Stimulated activated CD4-positive, alpha-beta T cell treated with anti-CD3 and anti-CD28 coated beads, Interleukin-1b, Interleukin-23, amount 100 ng/mL, for 48 hours (primary cell): ENCODE results near the gene MAP3K8.
"Not testable (repeated sequence)": the region's sequence is repeated elsewhere in the genome, so short reads cannot be mapped to it uniquely, and the experiment has no call there.

Source experiments
- DNase-seq: peaks from one replicate; pipeline ENCODE4 v3.0.0-alpha.2; 2020

Gene MAP3K8

DNA sequence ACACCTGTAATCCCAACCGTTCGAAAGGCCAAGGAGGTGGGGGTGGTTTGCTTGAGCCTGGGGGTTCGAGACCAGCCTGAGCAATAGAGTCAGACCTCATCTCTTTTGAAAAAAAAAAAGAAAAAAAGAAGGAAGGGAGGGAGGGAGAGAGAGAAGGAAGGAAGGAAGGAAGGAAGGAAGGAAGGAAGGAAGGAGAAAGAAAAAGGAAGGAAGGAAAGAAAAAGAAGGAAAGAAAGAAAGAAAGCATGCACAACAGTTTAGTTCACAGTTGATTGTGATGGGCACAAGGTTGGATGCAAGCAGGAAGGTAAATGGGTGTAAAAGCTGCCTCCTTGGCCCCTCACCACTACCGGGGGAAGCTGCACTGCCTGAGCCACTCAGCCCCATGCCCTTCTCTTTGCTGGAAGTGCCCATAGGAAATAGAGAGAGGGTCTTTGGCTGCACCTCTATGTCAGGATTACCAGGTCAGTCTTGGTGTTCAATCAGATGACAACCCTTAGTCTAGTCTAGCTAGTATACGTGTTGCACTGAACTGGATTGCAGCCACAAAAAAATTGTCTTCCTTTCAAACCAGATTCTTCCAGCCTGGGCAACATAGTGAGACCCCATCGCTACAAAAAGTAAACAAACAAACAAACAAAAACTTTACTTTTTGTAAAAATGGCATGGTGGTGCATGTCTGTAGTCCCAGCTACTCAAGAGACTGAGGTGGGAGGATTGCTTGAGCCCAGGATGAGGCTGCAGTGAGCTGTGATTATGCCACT lies 20.0 kb downstream of the MAP3K8 start:
- no peak for DNase-seq

GRCh38 chr10:30454744-30455510 lies 20.9 kb downstream of the MAP3K8 start:
- no peak for DNase-seq

- no peak for DNase-seq
Observed at GRCh38 chr10:30455816-30456215, 21.8 kb downstream of the MAP3K8 start.

DNA sequence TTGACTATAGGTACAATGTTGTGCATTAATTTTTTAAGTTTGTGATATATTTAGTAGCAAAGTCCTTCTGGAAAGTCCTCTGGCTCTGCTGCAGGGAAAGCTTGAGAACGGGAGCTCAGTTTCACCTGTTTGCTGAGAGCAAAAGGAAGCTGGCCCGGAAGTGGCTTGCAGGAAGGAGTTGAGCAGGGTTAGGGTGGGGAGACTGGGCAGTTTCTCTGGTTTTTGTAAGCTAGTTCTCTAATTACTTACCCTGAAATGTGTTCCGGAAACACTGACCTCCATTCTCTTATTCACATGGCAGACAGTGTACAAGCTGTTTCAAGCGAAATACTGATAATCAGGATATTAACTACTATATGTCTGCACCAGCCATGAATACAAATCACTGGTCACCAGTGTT lies 22.3 kb downstream of the MAP3K8 start:
- DNase-seq, result no peak

GRCh38 chr10:30459283-30459682 lies 25.3 kb downstream of the MAP3K8 start:
- DNase-seq, result no peak

- no peak for DNase-seq
Observed at GRCh38 chr10:30460121-30460520, 26.1 kb downstream of the MAP3K8 start.

DNA sequence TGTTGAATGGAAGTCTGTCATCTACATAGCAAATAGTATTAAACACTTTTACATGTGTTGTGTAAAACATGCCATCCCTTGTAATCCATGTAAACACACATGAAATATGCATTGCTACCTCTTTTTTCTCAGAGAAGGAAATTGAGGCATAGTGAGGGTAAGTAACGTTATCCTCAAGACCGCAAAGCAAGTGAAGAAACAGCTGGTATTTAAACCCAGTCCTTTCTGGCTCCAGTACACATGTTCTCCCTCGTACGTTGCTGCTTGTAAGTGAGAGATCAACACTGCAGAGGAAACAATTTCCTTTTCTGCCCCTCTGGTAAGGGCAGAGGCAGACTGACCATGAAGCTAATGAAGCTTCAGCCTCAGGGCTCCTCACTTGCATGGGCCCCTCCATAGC lies 28.5 kb downstream of the MAP3K8 start:
- no peak for DNase-seq

DNA sequence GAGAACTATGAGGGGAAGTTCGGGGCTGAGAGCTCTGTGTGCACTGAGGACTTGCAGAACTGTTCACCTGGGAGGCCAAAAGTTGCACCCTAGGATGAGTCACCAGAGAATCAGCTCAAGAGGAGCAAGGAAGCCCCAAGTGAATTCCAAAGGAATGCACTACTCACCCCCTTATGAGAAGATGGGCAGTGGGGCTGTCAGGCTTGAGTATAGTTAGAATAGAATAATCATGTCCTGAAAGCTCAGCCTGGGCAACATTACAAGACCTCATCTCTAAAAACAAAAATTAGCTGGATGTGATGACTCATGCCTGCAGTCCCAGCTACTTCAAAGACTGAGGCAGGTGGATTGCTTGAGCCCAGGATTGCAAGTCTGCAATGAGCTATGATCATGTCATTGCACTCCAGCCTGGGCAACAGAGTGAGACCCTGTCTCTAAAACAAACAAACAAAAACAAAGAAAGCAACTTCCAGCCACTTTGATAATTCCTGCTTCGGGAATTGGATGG lies 30.0 kb downstream of the MAP3K8 start:
- no peak for DNase-seq

- DNase-seq, result no peak
Observed at GRCh38 chr10:30464675-30465074, 30.7 kb downstream of the MAP3K8 start.

- DNase-seq, result no peak
Observed at GRCh38 chr10:30466445-30466844, 32.5 kb downstream of the MAP3K8 start.

DNA sequence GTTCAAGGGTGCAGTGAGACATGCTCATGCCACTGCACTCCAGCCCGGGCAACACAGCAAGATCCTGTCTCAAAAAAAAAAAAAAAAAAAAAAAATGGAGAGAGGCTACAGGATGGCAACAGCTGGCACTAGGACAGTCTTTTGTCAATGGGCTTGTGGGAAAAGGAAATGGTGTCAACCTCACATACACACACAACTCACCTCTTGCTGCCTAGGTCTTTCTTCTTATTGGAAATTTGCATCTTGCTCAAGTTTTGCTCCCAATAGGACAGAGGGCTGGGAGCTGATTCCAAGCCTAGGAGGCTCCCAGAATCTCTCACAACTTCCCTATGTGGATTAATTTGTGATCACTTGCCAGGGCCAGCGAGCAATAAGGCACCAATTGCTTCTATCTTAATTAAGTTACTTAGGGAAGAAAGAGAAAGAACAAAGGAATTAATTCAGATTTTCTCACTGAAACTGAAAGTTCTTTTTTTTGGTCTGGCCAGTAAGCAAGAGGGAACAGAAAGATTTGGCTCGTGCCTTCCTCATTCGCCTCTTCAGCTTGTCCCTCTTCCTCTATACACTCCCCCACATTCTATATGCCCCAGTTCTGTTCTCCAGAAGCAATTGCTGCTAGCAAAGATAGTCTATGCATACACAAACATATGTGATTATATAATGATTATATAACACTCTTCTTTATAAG lies 33.8 kb downstream of the MAP3K8 start:
- DNase-seq, result no peak

- DNase-seq, result no peak
Observed at GRCh38 chr10:30472414-30473155, 38.6 kb downstream of the MAP3K8 start.

DNA sequence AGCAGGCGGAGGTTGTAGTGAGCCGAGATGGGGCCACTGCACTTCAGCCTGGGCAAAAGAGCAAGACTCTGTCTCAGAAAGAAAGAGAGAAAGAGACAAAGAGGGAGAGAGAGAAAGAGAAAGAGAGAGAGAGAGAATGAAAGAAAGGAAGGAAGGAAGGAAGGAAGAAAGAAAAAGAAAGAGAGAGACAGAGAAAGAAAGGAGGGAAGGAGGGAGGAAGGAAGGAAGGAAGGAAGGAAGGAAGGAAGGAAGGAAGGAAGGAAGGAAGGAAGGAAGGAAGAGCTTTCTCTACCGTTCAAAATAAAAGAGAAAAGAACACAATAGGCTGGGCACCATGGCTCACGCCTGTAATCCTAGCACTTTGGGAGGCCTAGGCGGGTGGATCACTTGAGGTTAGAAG lies 41.5 kb downstream of the MAP3K8 start:
- not testable (repeated sequence) for DNase-seq

DNA sequence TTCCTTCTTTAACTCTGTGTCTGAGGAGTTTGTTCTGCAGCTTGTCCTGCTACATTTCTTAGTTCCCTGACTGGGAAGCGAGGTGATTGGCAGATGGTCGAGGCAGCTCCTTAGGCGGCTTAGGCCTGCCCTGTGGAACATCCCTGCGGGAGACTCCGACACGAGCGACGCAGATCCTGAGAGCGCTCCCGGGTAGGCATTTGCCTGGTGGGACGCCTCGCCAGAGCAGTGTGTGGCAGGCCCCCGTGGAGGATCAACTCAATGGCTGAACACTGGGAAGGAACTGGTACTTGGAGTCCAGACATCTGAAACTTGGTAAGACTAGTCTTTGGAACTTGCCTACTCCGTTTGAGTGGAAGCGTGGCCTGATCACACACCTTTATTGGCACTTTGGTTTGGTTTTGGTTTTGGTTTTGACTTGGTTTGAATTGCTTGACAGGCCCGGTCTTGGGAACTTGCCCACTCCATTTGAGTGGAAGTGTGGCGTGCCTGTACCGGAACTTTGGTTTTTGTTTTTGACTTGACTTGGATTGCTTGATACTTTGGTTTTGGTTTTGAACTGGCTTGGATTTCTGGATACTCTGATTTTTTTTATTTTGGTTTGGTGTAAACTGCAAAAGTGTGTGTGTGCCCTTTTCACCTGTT lies 42.6 kb downstream of the MAP3K8 start:
- DNase-seq, result no peak

DNA sequence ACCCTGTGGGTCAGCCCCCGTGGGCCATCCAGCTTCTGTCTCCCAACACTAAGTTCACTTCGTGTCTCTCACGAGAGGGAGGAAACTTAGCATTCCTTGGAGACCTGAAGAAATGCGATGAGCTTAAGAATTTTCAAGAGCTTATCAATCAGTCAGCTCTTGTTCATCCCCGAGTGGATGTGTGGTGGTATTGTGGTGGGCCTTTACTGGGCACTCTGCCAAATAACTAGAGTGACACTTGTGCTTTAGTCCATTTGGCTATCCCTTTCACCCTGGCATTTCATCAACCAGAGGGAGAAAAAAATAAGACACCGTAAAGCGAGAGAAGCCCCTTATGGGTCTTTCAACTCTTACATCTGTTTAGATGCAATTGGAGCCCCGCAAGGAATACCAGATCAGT lies 45.5 kb downstream of the MAP3K8 start:
- not testable (repeated sequence) for DNase-seq

DNA sequence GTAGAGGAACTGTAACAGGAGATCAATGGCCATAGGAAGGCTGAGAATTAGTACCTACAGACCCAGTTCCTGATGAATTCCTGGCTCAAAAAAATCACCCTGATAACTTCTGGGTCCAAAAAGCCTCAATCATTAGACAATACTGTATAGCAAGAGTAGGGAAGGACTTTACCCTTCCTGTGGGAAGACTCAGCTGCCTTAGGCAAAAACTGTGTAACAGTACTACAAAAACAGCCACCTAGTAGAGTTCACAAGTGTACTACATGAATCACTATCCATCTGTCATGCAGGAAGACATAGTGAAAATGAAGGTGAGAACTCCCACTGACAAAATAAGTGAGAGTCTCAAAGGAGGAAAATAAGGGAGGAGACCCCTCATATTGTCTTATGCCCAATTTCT lies 47.6 kb downstream of the MAP3K8 start:
- DNase-seq, result no peak

DNA sequence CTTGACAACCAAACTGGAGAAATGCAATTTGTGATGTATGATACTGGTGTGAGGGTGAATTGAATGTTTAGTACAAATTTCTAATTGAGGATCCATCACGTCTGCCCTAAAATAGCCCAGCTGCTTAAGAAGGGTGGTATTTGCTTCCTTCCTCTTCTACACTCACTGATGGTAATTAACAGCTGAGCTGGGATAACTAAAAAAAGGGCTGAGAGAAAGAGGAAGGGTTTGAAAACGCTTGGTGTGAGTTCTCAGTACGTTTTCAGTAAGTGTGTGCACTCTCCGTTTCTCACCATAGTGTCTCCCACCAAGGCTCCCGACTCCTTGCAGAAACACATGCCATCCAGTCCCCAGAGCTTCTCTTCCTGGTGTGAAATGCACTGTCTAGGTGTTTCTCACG lies 54.3 kb downstream of the MAP3K8 start:
- no peak for DNase-seq

DNA sequence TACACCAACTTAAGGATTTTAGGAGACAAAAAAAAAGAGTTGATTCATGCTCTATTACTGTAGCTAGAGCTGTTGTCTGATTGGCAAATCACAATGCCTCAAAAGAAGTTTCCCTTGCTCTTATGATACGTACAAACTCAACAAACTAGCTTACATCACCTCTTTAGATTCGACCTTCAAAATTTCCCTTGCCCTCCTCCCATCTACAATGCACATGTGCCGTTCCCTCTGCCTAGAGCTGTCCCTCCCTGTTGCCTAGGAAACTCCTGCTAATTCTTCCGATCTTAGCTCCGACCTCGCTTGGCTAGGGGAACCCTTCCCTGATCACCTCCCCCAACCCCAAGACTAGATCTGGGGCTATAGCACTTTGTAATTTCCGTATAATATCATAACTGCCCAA lies 55.4 kb downstream of the MAP3K8 start:
- no peak for DNase-seq

- no peak for DNase-seq
Observed at GRCh38 chr10:30490289-30491000, 56.5 kb downstream of the MAP3K8 start.

GRCh38 chr10:30491204-30491915 lies 57.4 kb downstream of the MAP3K8 start:
- DNase-seq, result no peak

GRCh38 chr10:30491916-30492515 lies 58.0 kb downstream of the MAP3K8 start:
- DNase-seq, result no peak
